G401 (cell line): Measurements from ENCODE around the gene PNPLA7. TPM values are rescaled to one million over a fixed set of nuclear protein-coding genes. Genes with fewer than 3 reads are reported as not detected.
"Not testable (repeated sequence)": the region's sequence is repeated elsewhere in the genome, so short reads cannot be mapped to it uniquely, and the experiment has no call there.

Experiments used
- DNase-seq: peaks from one replicate; pipeline ENCODE4 v3.0.0-alpha.2; 2015; ENCODE audit warnings: low spot score
- in situ Hi-C: cut with HindIII; loops from 2 replicates; pipeline ENCODE4 v1.10.0; 2016; ENCODE audit warnings: low sequenced_read_pairs, mixed read lengths
- total RNA-seq: library from RNA; depleted of rRNA; stranded (reverse); fragments of >200 nt; shearing (Covaris generic); gene quantifications from 2 replicates; pipeline ENCODE4 v1.2.3, GENCODE V29; 2014; rRNA removed

Gene PNPLA7
- total RNA-seq, 1 experiment from 2014 or later = not detected

DNA sequence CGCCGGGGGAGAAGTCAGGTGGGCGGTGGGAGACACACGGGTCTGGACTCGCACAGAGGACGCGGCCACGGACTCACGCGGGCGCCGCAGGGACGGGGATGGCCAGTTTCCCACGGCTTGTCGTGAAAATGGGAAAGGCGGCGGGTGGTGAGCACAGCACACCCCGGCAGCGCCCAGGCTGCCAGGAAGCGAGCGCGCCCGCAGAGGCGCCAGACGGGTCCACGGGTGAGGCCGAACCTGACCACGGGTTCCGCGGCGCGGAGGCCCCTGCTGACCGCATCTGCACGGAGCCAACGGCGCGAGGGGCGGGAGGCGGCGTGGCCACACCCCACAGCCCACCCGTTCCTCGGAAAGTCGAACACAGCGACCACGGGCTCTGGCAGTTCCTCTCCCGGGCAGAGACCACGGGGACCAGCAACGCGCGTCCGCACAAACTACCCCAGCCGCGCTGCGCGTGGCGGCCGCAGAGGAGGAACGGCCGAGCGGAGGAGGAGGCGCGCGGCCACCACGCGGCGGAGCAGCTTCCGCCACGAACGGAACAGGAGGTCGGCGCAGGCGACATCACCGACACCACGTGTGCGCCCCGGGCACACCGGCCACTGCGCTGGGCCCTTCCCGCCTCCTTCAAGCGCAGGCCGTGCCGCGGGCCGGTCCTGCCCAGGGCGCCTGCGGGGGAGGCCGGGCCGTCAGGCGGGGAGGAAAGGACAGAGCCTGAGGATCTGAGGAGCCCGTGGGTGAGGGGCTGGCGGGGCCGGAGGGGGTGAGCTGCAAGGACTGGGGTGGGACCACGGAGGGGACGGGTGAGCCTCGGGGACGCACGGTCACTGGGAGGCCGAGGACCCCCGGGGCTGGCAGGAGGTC lies 132.8 kb downstream of the PNPLA7 start:
- DNase-seq = no peak
- in situ Hi-C loops = loop anchor here (10.0 kb wide), 1 partner anchor 103 kb away; no protein-coding TSS in a partner anchor

DNA sequence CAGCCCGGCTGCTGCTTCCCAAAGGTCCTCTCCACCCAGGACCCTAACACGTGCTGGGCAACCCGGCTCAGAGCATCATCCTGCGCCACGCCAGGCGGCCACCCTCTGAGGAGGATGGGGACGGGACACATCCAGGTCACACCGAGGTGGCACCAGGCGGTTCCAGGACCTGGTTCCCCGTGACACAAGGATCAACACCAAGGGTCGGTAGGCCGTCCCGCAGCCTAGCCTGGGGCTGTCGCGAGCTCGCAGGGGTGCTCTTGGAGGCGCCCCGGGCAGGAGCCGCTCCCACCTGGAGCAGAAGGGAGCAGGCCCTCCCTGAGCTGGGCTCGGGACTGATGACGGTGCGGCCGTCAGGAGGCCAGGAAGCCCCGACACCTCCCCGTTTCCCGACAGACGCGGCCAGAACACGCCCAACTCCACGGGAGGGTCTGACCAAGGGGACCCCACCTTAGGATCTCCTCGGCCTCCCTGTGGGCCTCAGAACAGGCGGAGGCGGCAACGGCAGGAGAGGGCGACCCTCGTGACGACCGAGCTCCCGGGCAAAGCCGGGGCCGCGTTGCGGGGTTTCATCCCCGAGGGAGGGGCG lies 133.5 kb downstream of the PNPLA7 start:
- in situ Hi-C loops = loop anchor here (10.0 kb wide), 1 partner anchor 102 kb away; no protein-coding TSS in a partner anchor
- DNase-seq = no peak

DNA sequence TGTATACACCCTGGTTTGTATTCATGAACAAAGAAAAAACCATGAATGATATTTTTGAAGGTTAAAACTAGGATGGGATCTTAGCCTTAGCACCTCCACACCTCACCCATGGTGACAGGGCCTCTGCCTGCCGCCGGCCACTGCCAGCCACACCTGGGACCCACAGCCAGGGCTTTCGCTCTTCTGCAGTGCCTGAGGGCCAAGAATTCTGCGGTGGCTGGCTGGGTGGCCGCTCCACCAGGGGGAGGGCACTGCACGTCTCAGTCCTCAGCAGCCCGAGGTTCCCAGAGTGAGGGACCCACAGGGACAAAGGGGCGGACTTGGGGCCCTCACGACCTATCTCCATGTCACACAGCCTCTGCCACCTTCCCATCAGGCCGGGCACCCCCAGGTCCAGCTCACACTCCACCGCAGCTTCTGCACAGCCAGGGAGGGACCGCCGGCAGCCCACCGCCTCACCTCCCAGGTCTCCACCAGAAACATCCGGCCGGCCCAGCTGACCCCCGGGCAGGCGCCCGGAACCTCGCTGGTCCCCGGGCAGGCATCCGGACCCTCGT lies 134.1 kb downstream of the PNPLA7 start:
- in situ Hi-C loops = loop anchor here (10.0 kb wide), 1 partner anchor 101 kb away; no protein-coding TSS in a partner anchor
- DNase-seq = no peak

DNA sequence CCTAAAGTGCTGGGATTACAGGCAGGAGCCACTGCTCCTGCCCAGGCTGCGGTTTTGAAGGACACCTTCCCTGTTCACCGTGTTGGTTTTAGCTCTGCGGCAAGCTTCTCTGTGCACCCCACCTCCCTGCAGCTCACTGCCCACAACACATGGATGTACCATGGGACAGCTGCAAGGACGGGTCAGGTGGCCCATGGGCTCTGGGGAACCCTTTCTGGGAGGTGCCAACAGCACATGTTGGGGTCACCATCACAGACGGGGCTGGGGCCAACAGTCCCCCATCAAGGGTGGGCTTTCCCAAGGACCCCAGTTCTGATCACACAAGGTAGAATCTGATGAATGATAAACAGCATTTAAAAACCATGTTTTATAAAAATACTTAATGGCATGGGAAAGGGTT lies 134.8 kb downstream of the PNPLA7 start:
- no peak for DNase-seq
- in situ Hi-C loops = loop anchor here (10.0 kb wide), 1 partner anchor 101 kb away; no protein-coding TSS in a partner anchor

DNA sequence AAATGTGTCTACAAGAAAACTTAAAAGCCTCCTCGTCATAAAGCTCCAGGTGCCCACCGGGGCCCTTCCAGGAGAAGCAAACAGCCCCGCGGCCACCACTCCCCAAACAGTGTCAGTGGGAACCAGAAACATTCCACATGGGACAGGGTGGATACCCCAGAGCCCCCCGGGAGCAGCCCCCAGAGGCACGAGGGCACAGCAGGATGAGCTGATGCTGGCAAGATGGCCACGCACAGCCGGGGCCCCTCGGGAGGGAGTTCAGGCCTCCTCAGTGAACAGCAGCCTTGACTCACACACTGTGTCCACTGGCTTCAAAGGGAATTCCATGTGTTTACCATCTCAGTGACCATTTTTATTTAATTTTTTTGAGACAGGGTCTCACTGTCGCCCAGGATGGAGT lies 137.8 kb downstream of the PNPLA7 start:
- no peak for DNase-seq
- in situ Hi-C loops = loop anchor here (10.0 kb wide), 1 partner anchor 98 kb away; no protein-coding TSS in a partner anchor

DNA sequence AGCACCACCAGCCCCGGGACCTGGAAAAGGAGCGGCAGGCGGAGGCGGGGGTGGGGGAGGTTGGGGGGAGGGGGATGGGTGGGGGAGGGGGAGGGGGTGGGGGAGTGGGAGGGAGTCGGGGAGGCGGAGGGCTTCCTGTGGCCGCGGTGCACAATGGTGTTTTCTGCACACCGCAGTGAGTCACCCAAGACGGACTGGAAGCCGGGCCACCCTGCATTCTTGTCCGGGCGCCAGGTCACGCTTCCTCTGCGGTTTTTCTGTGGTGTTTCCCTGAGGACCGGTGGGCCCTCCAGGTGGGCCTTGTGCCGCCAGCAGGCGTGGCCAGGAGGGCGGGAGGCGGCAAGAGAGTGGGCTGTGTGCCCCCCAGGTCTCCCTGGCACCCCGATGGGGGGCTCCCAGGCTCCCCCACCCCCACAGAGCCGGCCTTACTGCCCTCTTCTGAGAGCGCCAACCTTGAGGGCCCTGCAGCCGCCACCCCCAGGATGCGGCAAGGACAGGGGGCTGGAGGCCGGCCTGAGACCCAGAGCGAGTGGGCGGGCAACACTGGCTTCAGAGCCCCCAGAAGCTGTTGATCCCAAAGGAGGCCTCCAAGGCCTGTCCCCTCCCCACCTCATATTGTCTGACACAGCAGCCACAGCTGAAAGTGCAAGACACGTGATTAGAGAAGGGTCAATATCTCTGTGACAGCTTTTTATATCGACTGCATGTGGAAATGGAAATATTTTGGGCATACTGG lies 138.4 kb downstream of the PNPLA7 start:
- no peak for DNase-seq
- in situ Hi-C loops = loop anchor here (10.0 kb wide), 1 partner anchor 97 kb away; no protein-coding TSS in a partner anchor

DNA sequence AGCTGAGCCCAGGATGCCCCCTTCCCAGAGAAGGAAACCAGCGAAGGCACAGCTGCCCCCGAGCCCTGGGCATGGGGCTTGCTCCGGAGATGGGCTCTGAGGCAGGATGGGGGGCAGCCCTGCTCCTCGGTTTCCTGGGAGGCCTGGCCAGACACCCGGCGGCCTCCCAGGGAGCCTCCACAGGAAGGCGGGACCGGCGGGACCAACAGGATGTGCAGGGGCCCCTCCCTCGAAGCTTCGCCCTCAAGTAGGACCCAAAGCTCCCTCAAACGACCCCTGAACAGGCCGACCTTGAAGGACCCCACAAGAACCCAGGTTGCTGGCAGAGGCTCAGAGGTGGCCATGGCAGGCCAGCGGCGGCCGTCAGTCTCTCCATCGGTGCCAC lies 138.9 kb downstream of the PNPLA7 start:
- DNase-seq = no peak
- in situ Hi-C loops = loop anchor here (10.0 kb wide), 1 partner anchor 96 kb away; no protein-coding TSS in a partner anchor

DNA sequence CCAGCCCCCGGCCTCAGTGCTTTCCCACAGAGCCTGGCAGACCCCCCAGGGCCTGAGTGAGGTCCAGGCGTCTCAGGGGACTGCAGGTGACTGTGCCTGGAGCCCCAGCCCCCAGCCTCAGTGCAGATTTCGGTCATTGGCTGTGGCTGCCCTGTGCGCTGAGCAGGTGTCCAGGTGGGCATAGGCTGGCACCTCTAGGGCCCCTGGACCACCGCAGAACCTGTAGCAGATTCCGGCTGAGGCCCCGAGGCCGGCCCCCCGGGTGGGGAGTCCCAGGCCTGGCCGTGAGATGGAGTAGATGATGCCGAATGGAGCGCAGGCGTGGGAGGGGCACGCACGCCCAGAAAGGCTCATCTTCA lies 139.3 kb downstream of the PNPLA7 start:
- DNase-seq = no peak

DNA sequence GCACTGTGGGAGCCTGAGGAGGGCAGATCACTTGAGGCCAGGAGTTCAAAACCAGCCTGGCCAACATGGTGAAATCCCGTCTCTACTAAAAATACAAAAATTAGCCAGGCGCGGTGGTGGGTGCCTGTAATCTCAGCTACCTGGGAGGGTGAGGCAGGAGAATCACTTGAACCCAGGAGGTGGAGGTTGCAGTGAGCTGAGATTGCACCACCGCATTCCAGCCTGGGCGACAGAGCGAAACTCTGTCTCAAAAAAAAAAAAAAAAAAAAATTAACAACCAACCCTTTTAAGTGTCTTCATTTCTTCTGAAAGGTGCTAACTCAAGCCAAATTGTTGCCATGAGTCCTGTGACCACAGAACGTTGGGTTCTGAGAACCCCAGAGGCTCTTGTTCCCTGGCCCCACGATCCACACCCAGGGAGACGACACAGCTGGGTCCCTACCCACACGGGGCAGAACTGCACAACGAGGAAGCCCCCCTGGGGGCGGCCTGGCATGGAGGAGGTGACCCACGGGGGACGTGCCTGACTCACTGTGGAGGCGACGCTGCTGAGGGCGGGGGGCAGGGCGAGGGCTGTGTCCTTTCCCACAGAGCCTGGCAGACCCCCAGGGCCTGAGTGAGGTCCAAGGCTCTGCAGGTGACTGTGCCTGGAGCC lies 139.8 kb downstream of the PNPLA7 start:
- in situ Hi-C loops = loop anchor here (10.0 kb wide), 1 partner anchor 96 kb away; no protein-coding TSS in a partner anchor
- not testable (repeated sequence) for DNase-seq

More for the DNA sequence above, 139.3 kb downstream of the PNPLA7 start:
- in situ Hi-C loops = loop anchor here (10.0 kb wide), 1 partner anchor 96 kb away; no protein-coding TSS in a partner anchor

Other genes starting within 250 kb of the PNPLA7 start
- 6.3 and 6.7 TPM in 2 replicates for gene NRARP, start 248.1 kb downstream of the PNPLA7 start, total RNA-seq
- gene EXD3, start 127.2 kb downstream of the PNPLA7 start, total RNA-seq = 4.8 and 7.9 TPM in 2 replicates
- 0.18 TPM in 1 of 2 replicates, not detected in the other for gene NOXA1, start 127.0 kb downstream of the PNPLA7 start, total RNA-seq
- 1.6 and 1.9 TPM in 2 replicates for gene ENTPD8, start 109.0 kb downstream of the PNPLA7 start, total RNA-seq
- gene NSMF, start 91.1 kb downstream of the PNPLA7 start, total RNA-seq = 76.9 and 96.6 TPM in 2 replicates
- 75.7 and 102 TPM in 2 replicates for gene MRPL41, start 1.5 kb upstream of the PNPLA7 start, total RNA-seq
- gene DPH7, start 28.5 kb upstream of the PNPLA7 start, total RNA-seq = 39.0 and 46.2 TPM in 2 replicates
- gene ZMYND19, start 40.1 kb upstream of the PNPLA7 start, total RNA-seq = 33.5 and 36.0 TPM in 2 replicates
- gene ARRDC1, start 55.3 kb upstream of the PNPLA7 start, total RNA-seq = 29.5 and 30.5 TPM in 2 replicates
- 97.4 and 101 TPM in 2 replicates for gene EHMT1, start 68.6 kb upstream of the PNPLA7 start, total RNA-seq